ENCODE measurements around the gene RAB11FIP2.
"Not testable (repeated sequence)": the region's sequence is repeated elsewhere in the genome, so short reads cannot be mapped to it uniquely, and the experiment has no call there.

RAB11FIP2 gene

GRCh38 chr10:118046395-118047156 lies at the start of gene RAB11FIP2:
Gene RAB11FIP2 (minus strand): TSS chr10:118046941. CDS start chr10:118046163, 778 bp downstream.
- Mint-ChIP-seq H3K4me3 (peak within 1 kb of the TSS; percentile 78), H3K27me3 (ENCODE audit: low read depth, poor library complexity) (peaks cover 4% of the 10 kb centered on the region), H3K27ac (peak within 1 kb of the TSS; percentile 92), H3K4me1 (peaks cover 61% of the 10 kb centered on the region), H3K36me3 (ENCODE audit: low read depth) (no peaks in the 10 kb centered on the region), H3K9me3 (no peaks in the 10 kb centered on the region)
- peak; percentile 98 for DNase-seq
- TF ChIP-seq CTCF (IDR thresholded peaks at IDR 0.05): peak; percentile 25

- no peak for DNase-seq
- Mint-ChIP-seq H3K27me3 (ENCODE audit: low read depth, poor library complexity) (no peaks in the 10 kb centered on the region), H3K36me3 (ENCODE audit: low read depth) (peaks cover 5% of the 10 kb centered on the region), H3K4me1 (no peaks in the 10 kb centered on the region), H3K4me3 (no peak overlapping the region), H3K27ac (no peak overlapping the region), H3K9me3 (no peaks in the 10 kb centered on the region)
- TF ChIP-seq CTCF (IDR thresholded peaks at IDR 0.05): no peak
Measured at GRCh38 chr10:118096022-118096421, 49.3 kb upstream of the RAB11FIP2 start.

GRCh38 chr10:118092209-118092608 lies 45.5 kb upstream of the RAB11FIP2 start:
- Mint-ChIP-seq H3K36me3 (ENCODE audit: low read depth) (peaks cover 5% of the 10 kb centered on the region), H3K27ac (no peak overlapping the region), H3K4me1 (peaks cover 5% of the 10 kb centered on the region), H3K27me3 (ENCODE audit: low read depth, poor library complexity) (no peaks in the 10 kb centered on the region), H3K4me3 (no peak overlapping the region), H3K9me3 (no peaks in the 10 kb centered on the region)
- DNase-seq: no peak
- no peak for TF ChIP-seq CTCF (IDR thresholded peaks at IDR 0.05)

- Mint-ChIP-seq H3K9me3 (peaks cover 7% of the 10 kb centered on the region), H3K27ac (no peak overlapping the region), H3K36me3 (ENCODE audit: low read depth) (peaks cover 6% of the 10 kb centered on the region), H3K4me1 (no peaks in the 10 kb centered on the region), H3K27me3 (ENCODE audit: low read depth, poor library complexity) (peaks cover 6% of the 10 kb centered on the region), H3K4me3 (no peak overlapping the region)
- no peak for DNase-seq
- TF ChIP-seq CTCF (IDR thresholded peaks at IDR 0.05): no peak
Measured at GRCh38 chr10:118080817-118081216, 34.1 kb upstream of the RAB11FIP2 start.

GRCh38 chr10:118076705-118077104 lies 30.0 kb upstream of the RAB11FIP2 start:
- H3K4me1 Mint-ChIP-seq: no peaks in the 10 kb centered on the region
- H3K27me3 Mint-ChIP-seq (ENCODE audit: low read depth, poor library complexity): peaks cover 4% of the 10 kb centered on the region
- no peak overlapping the region for H3K27ac Mint-ChIP-seq
- DNase-seq: no peak
- H3K4me3 Mint-ChIP-seq: no peak overlapping the region
- peaks cover 7% of the 10 kb centered on the region for H3K9me3 Mint-ChIP-seq
- TF ChIP-seq CTCF (IDR thresholded peaks at IDR 0.05): no peak
- no peaks in the 10 kb centered on the region for H3K36me3 Mint-ChIP-seq (ENCODE audit: low read depth)

GRCh38 chr10:118072840-118073239 lies 26.1 kb upstream of the RAB11FIP2 start:
- TF ChIP-seq CTCF (IDR thresholded peaks at IDR 0.05): no peak
- DNase-seq: no peak
- peaks cover 7% of the 10 kb centered on the region for H3K9me3 Mint-ChIP-seq
- H3K4me1 Mint-ChIP-seq: peaks cover 7% of the 10 kb centered on the region
- H3K4me3 Mint-ChIP-seq: no peak overlapping the region
- H3K36me3 Mint-ChIP-seq (ENCODE audit: low read depth): no peaks in the 10 kb centered on the region
- peaks cover 3% of the 10 kb centered on the region for H3K27me3 Mint-ChIP-seq (ENCODE audit: low read depth, poor library complexity)
- H3K27ac Mint-ChIP-seq: no peak overlapping the region

GRCh38 chr10:118067389-118067788 lies 20.6 kb upstream of the RAB11FIP2 start:
- not testable (repeated sequence) for H3K9me3 Mint-ChIP-seq; DNase-seq; H3K27me3 Mint-ChIP-seq (ENCODE audit: low read depth, poor library complexity); H3K4me1 Mint-ChIP-seq; H3K36me3 Mint-ChIP-seq (ENCODE audit: low read depth); H3K4me3 Mint-ChIP-seq; H3K27ac Mint-ChIP-seq
